IPS-11a (cell line): ENCODE results near the gene TNFRSF11A.

Experiments used
- H3K4me3 ChIP-seq: one replicate; pipeline ENCODE4 v1.5.1; 2013; ENCODE audit warnings: low read depth, low read length, control low read depth

TNFRSF11A gene

DNA sequence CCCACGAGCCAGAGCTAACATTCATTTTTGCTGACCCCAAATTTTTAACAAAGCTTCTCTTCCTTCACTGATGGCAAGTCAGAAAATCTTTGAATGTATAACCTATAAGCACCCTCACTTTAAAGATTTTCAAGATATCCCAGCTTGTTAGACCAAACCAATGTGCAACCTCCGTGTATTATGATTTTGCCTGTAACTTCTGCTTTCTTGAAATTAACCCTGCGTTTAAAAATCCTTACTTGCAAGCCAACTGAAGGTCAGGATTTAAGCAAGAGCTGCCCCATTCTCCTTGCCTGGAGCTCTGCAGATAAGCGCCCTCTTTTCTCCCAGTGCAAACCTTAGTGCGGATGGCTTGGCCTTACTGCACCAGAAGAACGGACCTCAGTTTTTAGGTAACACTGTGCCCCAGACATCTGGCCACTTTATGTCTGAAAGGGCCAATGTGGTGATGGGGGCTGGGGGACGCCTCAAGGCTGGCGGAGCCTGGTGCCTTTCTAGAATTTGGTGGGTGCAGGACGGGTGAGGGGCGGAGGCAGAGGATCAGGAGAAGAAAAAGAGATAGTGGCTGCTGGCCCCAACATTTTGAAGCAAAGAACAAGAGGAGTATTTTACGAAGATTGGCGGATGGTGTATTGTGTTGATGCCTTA is 805 bp upstream of the TNFRSF11A start:
- H3K4me3 ChIP-seq, result peak overlapping the region; percentile 31

DNA sequence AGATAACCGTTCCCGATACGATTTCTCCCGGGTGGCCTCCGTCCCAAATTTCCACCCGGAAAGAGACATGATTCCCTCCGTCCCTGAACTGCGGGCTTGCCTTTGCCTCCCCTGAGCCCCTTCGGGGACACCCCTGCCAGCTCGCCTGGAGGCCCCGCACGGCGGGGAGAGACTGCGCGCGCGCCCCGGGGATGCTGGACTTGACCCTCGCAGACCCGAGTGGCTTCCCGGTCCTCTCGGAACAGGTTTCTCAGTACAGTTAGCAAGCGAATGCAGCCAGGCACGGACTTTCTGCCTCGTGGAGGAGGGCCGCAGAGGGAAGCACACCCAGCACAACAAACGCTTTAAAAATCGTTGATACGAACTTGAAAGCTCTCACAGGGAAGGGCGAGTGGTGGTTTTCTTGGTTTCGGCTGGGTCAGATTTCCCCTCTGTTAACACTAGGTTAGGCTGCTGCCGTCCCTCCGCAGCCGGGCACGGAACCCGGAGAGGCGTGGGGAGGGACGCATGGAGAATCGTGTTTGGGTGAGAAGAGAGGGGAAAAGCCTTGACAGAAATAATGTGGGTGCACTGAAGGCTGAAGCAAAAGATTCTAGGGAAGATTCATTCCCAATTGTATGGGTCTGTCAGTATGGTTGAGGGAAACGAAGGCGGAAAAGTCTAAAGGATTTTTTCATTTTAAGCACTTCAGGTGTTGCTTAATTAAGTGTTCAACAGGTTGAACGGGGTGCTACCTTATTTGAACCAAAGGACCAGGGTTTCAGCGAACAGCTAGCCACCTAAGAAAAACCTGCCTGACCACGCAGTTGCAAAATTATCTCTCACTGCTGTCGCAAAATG is 916 bp downstream of the TNFRSF11A start:
- peak overlapping the region; percentile 81 for H3K4me3 ChIP-seq

DNA sequence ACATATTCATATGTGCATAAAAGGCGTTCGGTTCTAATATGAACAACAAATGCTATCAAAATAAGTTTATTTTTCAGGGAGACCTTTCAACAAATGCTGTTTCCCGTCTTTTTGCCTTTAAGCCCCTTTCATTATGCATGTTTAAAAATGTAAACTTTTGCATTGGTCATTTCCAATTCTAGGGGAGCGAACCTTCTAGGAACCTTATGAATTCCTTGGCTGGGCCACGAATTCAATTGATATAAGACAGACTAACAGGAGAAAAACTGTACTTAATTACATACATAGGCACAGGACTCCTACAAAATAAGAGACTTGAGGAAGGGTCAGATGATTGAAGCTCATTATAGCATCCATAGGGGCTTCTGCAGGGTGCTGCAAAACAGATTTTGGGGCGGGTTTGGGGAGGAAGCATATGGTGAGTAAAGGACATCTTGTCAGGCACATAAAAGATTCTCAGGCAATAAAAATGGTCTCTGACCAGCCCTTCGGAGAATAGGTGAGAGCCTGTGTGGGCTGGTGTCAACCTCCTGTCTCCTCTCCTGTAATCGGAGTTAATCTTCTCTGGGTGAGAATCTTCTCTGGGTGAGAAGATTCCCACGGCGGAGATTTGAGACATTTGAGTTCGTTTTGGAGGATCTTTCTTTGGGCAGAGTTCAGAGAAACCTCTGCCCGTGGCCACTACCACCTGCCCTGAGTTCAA is 1.7 kb downstream of the TNFRSF11A start:
- peak overlapping the region; percentile 81 for H3K4me3 ChIP-seq

DNA sequence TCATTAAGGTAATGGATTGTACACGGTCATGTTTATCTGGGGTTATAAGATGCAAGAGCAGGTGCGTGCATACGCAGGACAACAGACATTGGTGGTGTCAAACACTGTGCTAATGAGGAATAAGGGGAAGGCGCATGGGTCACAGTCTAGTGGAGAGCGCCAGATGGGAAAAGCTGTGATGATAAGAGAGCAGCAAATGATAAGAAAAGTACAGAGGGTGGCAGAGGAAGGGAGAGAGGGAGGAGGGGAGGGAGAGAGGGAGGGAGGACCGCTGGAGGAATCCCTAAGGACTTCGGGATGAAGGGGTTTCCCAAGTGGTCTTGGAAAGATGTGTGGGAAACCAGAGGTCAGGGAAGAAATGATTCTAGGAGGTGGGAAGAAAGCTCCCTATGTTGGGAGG is 2.9 kb downstream of the TNFRSF11A start:
- H3K4me3 ChIP-seq, result no peak overlapping the region

DNA sequence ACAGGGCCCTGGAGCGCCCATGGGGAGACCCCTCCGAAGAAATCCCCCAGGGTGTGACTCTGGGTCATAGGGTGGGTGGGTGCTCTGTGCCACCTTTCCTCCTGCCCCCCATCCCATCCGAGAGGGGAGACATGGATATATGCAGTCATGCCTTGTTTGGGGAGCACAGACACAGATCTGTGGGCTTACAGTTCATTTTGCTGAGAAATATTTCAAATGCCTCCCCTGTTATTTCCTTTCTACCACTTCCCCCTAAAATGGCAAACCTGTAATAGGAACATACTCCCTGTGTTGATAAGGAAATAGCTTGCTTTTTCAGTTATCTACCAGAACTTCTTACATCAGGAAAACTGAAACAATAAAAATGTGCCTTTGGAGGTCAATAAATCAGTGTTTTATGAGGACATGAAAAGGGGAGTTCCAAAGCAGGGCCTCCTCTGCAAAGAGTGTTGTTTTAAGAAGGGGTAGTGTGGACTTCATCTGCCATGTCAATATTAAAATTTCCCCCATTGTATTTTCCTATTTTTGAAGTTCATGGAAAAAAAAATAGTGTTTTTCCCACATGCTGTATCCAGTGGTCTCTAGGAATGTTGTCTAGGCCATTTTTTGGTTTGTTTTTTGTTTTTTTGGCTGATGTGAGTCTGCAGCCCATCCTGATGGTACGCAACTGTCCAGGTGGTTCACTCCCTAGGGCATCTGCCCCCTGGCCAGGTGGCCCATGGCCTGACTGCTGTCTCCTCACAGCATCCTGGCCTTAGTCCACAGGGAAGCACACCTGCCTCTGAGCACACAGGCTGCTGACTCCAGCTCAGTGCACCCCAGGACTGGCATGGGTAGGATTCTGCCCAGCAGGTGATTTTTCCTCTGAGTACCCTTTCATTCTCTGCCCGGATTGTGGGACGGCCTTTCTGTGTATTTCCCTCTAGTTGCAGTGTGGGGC is 3.7 kb downstream of the TNFRSF11A start:
- H3K4me3 ChIP-seq, result no peak overlapping the region

DNA sequence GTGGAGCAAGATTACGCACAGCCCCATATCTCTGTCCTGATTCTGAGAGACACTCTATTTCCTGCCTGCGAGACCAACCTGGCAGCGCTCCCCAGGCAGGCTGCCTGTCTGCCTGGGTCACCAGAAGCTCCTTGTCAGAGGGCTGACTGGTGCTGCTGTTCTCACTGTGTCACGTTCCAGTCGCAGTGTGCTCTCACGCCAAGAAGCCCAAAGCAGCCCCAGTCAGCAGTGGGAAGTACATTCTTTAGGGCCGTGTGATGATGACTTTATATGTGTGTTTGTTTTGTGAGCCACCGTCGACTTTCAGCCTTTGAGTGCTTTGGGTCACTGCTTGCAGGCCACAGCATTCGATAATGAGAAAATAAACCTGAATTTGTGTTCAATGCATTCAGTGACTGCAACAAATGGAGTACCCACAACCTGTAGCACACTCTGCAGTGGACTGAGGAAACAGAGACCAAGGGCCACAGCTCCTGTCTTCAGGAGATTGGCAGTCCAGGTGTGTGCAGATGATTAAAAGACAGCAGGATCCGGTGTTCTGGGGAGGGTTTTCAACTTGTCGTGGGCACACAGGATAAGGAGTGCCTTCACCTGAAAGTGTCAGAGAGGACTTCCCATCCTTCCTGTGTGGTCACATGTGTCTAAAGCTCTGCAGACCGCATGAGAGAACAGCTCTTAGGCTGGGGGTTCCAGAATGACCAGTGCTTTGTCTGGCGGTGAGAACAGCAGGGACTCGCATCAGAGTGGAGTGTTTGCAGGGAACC is 4.8 kb downstream of the TNFRSF11A start:
- H3K4me3 ChIP-seq, result no peak overlapping the region

DNA sequence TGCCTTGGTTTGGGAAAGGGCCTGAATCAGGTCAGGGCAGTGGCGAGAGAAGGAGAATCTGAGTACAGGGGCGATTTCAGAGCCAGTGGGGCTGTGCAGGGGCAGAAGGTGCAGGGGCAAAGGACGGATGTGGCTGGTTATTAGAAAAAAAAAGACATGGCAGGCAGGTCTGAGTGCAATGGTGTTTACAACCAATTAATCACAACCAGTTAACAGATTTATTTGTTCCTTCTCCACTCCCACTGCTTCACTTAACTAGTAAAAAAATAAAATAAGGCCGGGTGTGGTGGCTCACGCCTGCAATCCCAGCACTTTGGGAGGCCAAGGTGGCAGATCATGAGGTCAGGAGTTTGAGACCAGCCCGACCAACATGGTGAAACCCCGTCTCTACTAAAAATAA is 5.5 kb downstream of the TNFRSF11A start:
- no peak overlapping the region for H3K4me3 ChIP-seq

DNA sequence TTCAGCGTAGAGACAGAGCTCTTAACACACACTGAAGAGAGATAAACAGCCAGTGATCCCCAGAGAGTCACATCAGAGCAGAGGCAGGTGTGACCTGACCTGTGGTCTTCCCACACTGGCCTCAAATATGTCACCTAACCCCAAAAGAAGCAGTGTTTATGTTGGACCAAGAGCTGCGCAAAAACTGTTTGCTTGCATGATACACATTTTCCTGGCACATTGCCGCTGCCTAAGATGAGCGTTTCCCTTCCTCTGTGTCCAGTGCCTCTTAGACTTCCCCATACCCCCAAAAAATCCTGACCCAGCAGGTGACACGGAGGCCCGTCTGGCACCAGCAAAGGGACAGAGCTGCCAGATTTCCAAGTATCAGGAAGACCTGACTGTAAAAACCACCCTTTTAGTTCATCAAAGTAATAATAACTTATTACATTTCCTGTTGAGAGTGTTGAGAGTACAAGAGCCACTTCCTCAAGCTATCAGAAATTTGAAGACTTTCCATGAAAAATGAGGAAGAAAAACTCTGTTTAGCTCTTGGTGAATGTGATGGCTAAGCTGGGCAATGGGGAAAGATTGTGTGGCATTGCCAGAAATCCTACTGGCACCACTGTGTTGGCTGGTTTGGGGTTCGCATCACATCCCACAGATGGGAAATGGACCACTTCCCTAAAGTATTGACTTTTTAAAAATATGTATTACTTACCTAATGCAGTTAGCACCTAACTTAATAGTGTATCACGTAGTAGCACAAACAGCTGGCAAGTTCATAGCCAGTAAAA is 6.7 kb downstream of the TNFRSF11A start:
- H3K4me3 ChIP-seq, result no peak overlapping the region

DNA sequence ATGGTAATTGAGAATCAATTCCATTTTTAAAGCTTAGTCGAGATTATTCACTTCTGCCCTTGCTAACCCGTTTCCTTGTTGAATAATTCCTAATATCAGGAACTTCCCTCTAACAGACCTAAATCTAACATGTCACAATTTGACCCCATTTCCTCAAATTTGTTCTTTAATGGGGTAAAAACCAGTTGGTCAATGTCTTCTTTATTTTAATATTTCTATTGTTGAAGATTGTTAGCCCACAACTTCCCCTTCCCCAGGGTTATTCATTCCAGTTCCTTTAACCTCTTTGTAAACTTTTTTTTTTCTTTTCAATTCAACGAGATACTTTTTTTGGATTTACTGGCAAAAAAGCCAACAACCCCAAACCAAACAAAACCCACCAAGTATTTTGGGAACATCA is 7.3 kb downstream of the TNFRSF11A start:
- no peak overlapping the region for H3K4me3 ChIP-seq

DNA sequence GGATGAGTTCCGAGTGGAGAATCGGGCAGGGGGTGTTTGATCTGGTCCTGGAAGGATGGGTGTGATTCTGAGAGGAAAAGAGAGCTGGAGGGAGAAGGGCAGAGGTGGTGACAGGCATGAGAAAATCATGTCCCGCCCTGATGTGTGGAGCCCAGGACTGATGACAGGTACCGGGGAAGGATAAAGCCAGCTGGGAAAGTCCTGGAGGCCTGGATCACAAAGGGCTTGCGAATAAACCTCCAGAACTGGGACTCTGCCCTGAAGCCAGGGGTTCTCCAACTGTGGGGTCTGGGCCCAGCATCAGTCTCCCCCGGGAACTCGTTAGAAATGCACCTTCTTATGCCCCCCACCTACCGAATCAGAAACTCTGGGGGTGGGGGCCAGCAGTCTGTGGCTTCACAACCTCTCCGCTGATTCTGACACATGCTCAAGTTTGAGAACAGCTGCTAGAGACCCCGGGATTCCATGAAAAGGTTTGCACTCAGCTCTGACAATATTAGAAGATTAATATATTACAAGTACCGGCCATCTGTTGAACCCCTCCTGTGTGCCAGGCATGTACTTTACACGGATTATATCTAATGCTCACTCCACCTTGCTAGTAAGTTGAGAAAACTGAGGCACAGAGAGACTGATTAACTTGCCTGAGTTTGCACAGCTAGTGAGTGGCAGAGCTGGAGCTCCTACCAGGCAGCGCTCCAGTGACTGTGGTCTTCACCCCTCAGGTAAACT is 8.0 kb downstream of the TNFRSF11A start:
- H3K4me3 ChIP-seq, result no peak overlapping the region

DNA sequence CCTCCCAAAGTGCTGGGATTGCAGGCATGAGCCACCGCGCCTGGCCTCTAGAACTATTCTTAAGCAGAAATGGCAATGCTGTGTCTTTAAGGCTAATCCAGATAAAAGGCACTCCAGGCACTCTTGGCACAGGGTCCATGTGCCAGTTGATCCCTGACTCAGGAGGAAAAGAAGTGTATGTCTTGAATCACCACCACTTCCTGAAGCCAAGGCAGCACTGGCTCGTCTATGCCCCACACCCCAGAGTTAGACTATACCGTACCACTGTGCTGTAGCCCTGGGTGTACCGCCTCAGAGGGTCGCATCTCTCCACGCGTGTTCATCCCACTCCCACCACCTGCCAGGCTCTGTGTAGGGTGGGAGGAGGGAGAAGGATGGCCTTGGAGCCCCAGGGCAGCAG is 9.0 kb downstream of the TNFRSF11A start:
- H3K4me3 ChIP-seq, result no peak overlapping the region

DNA sequence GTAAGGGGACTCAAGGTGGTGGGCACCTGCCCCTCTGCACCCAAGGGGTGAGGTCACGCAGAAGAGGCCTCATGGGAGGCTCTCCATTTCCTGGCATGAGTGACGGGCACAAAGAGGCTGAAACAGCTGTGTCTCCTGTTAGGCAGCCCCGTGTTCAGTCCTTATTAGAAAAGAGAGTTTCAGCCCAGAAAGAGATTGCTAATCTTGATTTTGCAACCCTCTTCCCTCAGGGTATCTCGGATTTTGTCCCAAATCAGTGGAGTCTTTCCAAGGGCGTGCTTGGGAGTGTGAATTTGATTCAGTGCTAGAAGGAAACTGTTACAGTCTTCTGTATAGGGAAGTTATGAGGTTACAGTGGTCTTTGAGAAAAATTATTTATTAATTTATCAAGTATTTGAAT is 10.4 kb downstream of the TNFRSF11A start:
- no peak overlapping the region for H3K4me3 ChIP-seq

DNA sequence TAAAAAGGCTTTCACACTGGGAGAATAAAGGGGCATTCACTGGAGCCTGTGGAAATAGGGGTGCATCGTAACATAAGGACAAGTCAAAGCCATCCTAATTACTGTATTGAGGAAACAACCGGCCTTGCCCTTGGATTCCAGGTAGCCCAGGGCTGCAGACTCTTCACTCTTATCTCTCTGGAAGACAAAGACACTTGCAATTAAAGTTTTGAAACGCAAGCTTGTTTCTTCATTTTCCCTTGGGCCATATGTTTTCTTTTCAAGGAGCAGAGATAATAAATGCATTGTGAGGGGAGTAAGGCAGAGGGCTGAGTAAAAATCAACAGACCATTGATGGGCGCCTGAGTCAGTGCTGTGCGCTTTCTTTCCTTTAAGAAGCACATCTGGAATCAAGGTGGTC is 11.5 kb downstream of the TNFRSF11A start:
- H3K4me3 ChIP-seq, result no peak overlapping the region

DNA sequence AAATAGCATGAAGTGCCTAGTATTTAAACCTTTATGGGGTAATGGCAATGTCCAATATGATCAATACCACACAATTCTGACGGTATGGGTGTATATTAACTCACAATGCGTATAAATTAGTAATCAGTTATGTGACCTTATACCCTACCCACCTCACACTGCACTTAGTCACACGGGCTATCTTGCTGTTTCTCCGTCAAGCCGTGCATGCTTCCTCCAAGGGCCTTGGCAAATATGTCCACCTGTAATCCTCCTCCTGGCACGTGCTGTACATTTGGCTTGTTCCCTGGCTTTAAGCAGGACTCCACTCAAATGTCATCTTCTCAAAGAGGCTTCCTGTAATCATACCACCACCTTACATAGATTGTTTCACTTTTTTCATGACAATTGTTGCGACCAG is 12.2 kb downstream of the TNFRSF11A start:
- H3K4me3 ChIP-seq, result no peak overlapping the region

DNA sequence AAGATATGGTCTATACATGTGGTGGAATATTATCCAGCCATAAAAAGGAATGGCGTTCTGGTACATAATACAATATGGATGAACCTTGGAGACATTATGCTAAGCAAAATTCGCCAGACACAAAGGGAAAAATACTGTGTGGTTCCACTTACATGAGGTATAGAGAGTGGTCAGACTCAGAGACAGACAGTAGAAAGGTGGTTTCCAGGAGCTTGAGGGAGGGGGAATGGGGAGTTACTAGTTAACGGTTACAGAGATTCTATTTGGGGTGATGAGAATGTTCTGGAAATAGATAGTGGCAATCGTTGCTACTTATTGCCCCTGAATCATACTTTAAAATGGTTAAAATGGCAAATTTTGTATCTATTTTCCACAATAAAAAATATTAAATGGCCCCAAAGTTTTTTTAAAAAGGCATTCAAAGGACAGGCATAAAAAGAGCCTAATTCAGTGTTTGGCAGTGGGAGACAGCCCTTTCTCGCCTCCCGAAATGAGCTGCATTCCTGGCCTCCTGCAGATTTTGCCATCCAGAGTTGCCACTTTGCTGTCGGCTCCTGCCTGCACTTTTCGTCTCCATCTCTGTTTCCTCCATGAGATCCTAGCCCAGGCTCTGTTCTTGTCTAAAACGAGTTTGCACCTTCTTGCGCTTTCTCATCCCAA is 13.5 kb downstream of the TNFRSF11A start:
- no peak overlapping the region for H3K4me3 ChIP-seq

DNA sequence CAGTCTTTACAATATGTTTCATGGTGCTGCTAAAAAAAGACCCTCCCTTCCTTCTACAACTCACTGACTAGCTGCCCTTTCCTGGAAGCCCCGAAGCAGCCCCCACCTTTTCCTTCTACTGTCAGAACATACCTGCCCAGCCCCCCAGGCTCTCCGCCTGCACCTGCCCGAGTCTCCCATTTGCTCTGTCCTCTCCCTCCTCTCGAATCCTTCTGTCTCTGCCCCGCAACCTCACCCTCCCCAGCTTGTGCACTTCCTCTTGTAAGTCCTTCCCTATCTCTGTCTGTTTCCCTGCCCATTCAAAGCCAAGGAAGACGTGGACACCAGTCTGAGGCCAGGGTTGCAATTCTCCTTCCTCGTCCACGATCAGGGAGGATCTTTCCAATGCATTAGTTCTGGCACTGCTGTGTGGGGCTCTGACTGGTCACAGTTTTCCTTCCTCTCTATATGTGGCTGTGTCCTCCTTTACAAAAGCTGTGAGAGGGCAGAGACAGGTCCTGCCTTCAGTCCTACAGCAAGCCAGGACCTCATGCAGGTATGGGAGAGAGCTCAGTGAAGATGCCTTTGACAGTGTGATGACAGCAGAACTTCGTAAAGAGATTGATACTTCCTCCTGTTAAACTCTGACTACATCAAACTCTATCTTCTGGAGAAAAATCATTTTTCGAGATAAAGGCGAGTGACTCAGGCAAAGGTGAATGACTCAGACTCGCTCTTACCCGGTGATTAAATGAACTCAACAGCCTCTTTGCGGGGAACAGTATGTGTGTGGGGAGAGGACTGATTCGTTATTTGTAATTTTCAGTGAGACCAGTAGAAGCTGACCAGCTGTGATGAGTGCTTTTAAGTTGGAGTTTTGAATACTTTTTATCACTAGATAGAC is 14.2 kb downstream of the TNFRSF11A start:
- no peak overlapping the region for H3K4me3 ChIP-seq

DNA sequence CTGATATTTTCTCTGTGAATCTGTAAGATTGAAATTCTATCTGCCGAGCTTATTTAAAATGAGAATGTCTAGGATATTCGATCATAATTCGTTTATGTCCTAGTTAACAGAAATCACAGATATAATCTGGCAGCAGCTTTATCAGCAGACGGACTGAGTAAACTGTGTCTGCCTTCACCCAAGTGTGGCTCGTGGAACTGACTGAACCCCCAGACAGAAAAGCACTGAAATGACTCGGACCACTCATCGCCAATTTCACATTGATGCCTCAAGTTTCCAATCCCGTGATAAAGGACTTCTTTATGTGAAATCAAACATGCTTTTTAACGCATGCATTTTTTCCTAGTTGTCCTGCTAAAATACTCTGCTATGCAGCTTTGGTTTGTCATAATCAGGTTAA is 15.9 kb downstream of the TNFRSF11A start:
- H3K4me3 ChIP-seq, result no peak overlapping the region
